HepG2 (cell line): Measurements from ENCODE around the gene SLC16A4. TPM values are rescaled to one million over a fixed set of nuclear protein-coding genes. Genes with fewer than 3 reads are reported as not detected.

ENCODE experiments used
- ATAC-seq: fragments of 200-7000 bp; cut with Tn5 transposase; 3 replicates; pipeline ENCODE4 v1.9.1; 2020; ENCODE audit warnings: mild to moderate bottlenecking, moderate library complexity
- BruUV-seq: library from RNA; stranded (reverse); fragments of 400-500 nt; replicated peaks from 2 replicates; lab custom pipeline; 2021; lab: Mats Ljungman, UMichigan
- CTCF ChIA-PET: fragments of 300-600 bp; formaldehyde crosslinking; extraction: SDS; loops from one replicate; lab custom pipeline; 2021; ENCODE audit warnings: low total read pairs, inconsistent platforms, low intra/inter-chr PET ratio; lab: Yijun Ruan, JAX
- POLR2A ChIA-PET: fragments of 350-600 bp; sonication (Branson Sonifier 250); formaldehyde crosslinking; loops from one replicate; lab custom pipeline; 2020; ENCODE audit warnings: antibody characterized with exemption, inconsistent platforms; lab: Yijun Ruan, JAX
- DNase-seq: peaks from one replicate; pipeline ENCODE4 v3.0.0-alpha.2; 2015; ENCODE audit warnings: low spot score
- FAIRE-seq: peaks from 3 replicates; lab custom pipeline; 2011; peaks lifted over from hg19 to GRCh38; lab: Jason Lieb, UNC
- H2AFZ ChIP-seq: one replicate; pipeline ENCODE4 v1.6.1; 2011; ENCODE audit warnings: low read length, inconsistent platforms
- H3K27ac ChIP-seq: fragments of 300-600 bp; 3 replicates; pipeline ENCODE4 v1.8.0; 2011; ENCODE audit warnings: mixed run types, mild to moderate bottlenecking, mixed read lengths, low read length, inconsistent platforms; ENCODE audit not compliant: insufficient read depth; ENCODE audit errors: extremely low read length
- H3K27me3 ChIP-seq, 2 experiments: fragments of 200-600 bp in 1 of 2; 2 replicates in 1 of 2; 3 replicates in 1 of 2; pipeline versions ENCODE4 v1.6.0 to v1.8.0; 2011; ENCODE audit warnings: low read length in 2 of 2, mild to moderate bottlenecking in 2 of 2, moderate library complexity in 2 of 2, inconsistent platforms in 1 of 2; ENCODE audit not compliant: insufficient read depth in 2 of 2, control insufficient read depth in 1 of 2
- H3K36me3 ChIP-seq, 2 experiments: fragments of 200-600 bp in 1 of 2; replicated peaks in 1 of 2; 2 replicates in 1 of 2; 3 replicates in 1 of 2; pipeline versions ENCODE4 v1.5.1 to v1.8.0; 2011; ENCODE audit warnings: low read length in 2 of 2, inconsistent platforms in 1 of 2; ENCODE audit not compliant: insufficient read depth in 2 of 2, control insufficient read depth in 1 of 2
- H3K4me1 ChIP-seq: 2 replicates; pipeline ENCODE4 v1.5.1; 2012; ENCODE audit warnings: low read length, inconsistent platforms; ENCODE audit not compliant: insufficient read depth
- H3K4me2 ChIP-seq: 2 replicates; pipeline ENCODE4 v1.6.0; 2011; ENCODE audit warnings: low read depth, low read length, inconsistent platforms
- H3K4me3 ChIP-seq, 3 experiments: fragments of 200-600 bp in 1 of 3; sonication (generic), shearing (Covaris generic) in 1 of 3; replicated peaks in 1 of 3; 2 replicates each; pipeline ENCODE4 v1.5.1; 2011 to 2016; ENCODE audit warnings: low read length in 3 of 3, inconsistent platforms in 2 of 3, low read depth in 2 of 3, mild to moderate bottlenecking in 2 of 3, control low read depth in 1 of 3, mixed read lengths in 1 of 3; ENCODE audit not compliant: insufficient read depth in 1 of 3
- H3K79me2 ChIP-seq: one replicate; pipeline ENCODE4 v1.6.1; 2011; ENCODE audit warnings: low read length, inconsistent platforms; ENCODE audit not compliant: insufficient read depth
- H3K9ac ChIP-seq: 2 replicates; pipeline ENCODE4 v1.6.0; 2011; ENCODE audit warnings: mild to moderate bottlenecking, low read depth, low read length, inconsistent platforms; ENCODE audit not compliant: insufficient read depth
- H3K9me3 ChIP-seq: 2 replicates; pipeline ENCODE4 v1.5.1; 2012; ENCODE audit warnings: mild to moderate bottlenecking, low read length
- H4K20me1 ChIP-seq: 2 replicates; pipeline ENCODE4 v1.6.0; 2011; ENCODE audit warnings: inconsistent platforms, mild to moderate bottlenecking, low read length, moderate library complexity; ENCODE audit not compliant: insufficient read depth
- JUNB ChIP-seq: sonication (generic); formaldehyde crosslinking; IDR thresholded peaks from 2 replicates; pipeline ENCODE4 v1.8.0; 2022; ENCODE audit warnings: missing genetic modification reagents, mild to moderate bottlenecking, borderline replicate concordance
- POLR2G ChIP-seq: fragments of 200-400 bp; formaldehyde crosslinking; IDR thresholded peaks from 2 replicates; pipeline ENCODE4 v1.6.1; 2018; ENCODE audit warnings: mild to moderate bottlenecking, low read depth, low read length, moderate library complexity
- RBFOX2 ChIP-seq: fragments of 200-400 bp; formaldehyde crosslinking; IDR thresholded peaks from 2 replicates; pipeline ENCODE4 v1.6.1; 2017; ENCODE audit warnings: low read depth, mild to moderate bottlenecking, low read length
- RBM22 ChIP-seq: fragments of 200-400 bp; formaldehyde crosslinking; optimal IDR thresholded peaks from 2 replicates; pipeline ENCODE3; 2017; ENCODE audit warnings: mild to moderate bottlenecking, low read length, moderate library complexity
- RELA ChIP-seq: sonication (generic); formaldehyde crosslinking; IDR thresholded peaks from 2 replicates; pipeline ENCODE4 v1.4.0; 2020; ENCODE audit warnings: missing genetic modification reagents
- SNRNP70 ChIP-seq: fragments of 200-400 bp; formaldehyde crosslinking; IDR thresholded peaks from 2 replicates; pipeline ENCODE4 v1.6.1; 2017; ENCODE audit warnings: mild to moderate bottlenecking, low read depth, low read length, moderate library complexity
- ZBTB38 ChIP-seq: sonication (generic); formaldehyde crosslinking; IDR thresholded peaks from 2 replicates; pipeline ENCODE4 v1.5.1; 2020; ENCODE audit warnings: mild to moderate bottlenecking, missing genetic modification reagents
- ZC3H13 ChIP-seq: sonication (generic); formaldehyde crosslinking; IDR thresholded peaks from 2 replicates; pipeline ENCODE4 v1.8.1; 2023; ENCODE audit warnings: mild to moderate bottlenecking, missing genetic modification reagents, moderate library complexity
- WGBS: methylation state at CpG from one replicate; pipeline ENCODE4 v1.1.6; 2017; ENCODE audit warnings: low lambda C conversion rate; 5-methylcytosine and 5-hydroxymethylcytosine counted together
- in situ Hi-C: cut with HindIII; loops from 2 replicates; pipeline ENCODE4 v1.10.0; 2017; ENCODE audit warnings: low pct_unique_long_range_greater_than_20kb; ENCODE audit not compliant: extremely low pct_ligation_motif_present
- intact Hi-C: fragments of 100-400 bp; cut with micrococcal nuclease; formaldehyde crosslinking; loops from one replicate; pipeline ENCODE4 v1.10.0; 2022; ENCODE audit not compliant: unreplicated experiment
- polyA plus RNA-seq, 8 experiments: library from polyadenylated mRNA; depleted of rRNA in 3 of 8; stranded (reverse) in 7 of 8; unstranded in 1 of 8; fragments of >200 nt; fragmentation: Illumina TruSeq in 4 of 8; extraction: Trizol in 4 of 8; gene quantifications; 2 replicates each; pipeline versions ENCODE4 v1.2.1 to v1.2.3, GENCODE V29; 2011 to 2016; ENCODE audit warnings: low read depth in 4 of 8, missing spikeins in 1 of 8, mixed read lengths in 1 of 8; ENCODE audit not compliant: insufficient read depth in 1 of 8
- total RNA-seq, 5 experiments: library from RNA; depleted of rRNA; stranded (reverse); fragments of >200 nt; fragmentation: Illumina TruSeq; extraction: Trizol; gene quantifications; 2 replicates each; pipeline ENCODE4 v1.2.3, GENCODE V29; 2016; ENCODE audit warnings: low read depth in 1 of 5
- TF ChIP-seq, protein P1 (sequence below): sonication (generic); formaldehyde crosslinking; IDR thresholded peaks from 2 replicates; pipeline ENCODE4 v1.5.0; 2020; ENCODE audit warnings: mild to moderate bottlenecking, missing genetic modification reagents

SLC16A4 gene
- total and polyA plus RNA-seq, 2 of the 13 experiments (the other 11 are each of a cell fraction or from before 2014, with no cell fraction given) = 1.1 to 1.5 TPM

DNA sequence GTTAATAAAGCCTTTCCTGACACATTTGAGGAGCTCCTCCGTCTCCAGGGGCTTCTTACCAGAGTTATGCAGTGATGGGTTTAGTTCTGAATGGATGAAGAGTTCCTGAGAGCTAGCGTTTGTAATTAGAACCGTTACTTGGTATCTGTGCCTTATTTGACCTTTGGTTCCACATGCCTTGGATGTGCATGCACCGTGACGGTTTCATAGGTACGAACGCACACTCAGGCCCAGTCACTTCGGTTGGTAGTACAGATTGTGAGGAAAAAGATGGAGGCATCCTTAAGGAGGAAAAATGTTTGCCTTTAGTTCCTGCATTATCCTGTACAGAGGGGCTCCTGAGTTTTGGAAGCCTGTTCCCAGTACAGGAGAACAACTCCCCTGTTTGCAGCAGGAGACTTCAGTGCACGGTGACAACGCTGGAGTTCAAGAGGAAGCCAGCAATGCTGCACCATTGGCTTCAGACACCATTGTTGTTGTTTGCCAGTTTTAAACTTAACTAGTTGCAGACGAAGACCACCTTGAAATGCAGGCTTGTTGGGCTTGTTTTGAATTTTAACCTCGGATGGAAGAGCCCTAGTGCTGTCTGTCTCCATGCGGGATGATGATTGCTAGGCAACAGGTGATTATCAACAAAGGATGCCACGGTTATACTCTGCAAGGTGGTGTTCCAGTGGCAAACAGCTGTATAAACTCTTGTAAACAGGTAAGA lies 43.5 kb downstream of the SLC16A4 start:
- TF ChIP-seq, protein P1, sequence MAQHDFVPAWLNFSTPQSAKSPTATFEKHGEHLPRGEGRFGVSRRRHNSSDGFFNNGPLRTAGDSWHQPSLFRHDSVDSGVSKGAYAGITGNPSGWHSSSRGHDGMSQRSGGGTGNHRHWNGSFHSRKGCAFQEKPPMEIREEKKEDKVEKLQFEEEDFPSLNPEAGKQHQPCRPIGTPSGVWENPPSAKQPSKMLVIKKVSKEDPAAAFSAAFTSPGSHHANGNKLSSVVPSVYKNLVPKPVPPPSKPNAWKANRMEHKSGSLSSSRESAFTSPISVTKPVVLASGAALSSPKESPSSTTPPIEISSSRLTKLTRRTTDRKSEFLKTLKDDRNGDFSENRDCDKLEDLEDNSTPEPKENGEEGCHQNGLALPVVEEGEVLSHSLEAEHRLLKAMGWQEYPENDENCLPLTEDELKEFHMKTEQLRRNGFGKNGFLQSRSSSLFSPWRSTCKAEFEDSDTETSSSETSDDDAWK (CRISPR knock-in tag) = no peak
- peak; percentile 73 for TF ChIP-seq RBM22
- TF ChIP-seq RBFOX2 = 0 out of 2 replicates have a peak, but pooled peaks have one; percentile 31
- no peak for TF ChIP-seq SNRNP70
- no peak for TF ChIP-seq RELA (CRISPR knock-in tag)
- TF ChIP-seq POLR2G = 0 out of 2 replicates have a peak, but pooled peaks have one; percentile 25
- 0 out of 2 replicates have a peak, but pooled peaks have one; percentile 67 for TF ChIP-seq ZC3H13
- TF ChIP-seq ZBTB38 (CRISPR knock-in tag) = peak; percentile 56
- no peak for TF ChIP-seq JUNB (CRISPR knock-in tag)
- no peak overlapping the region for H3K9ac ChIP-seq
- peaks cover 99% of the 10 kb centered on the region for H3K79me2 ChIP-seq
- peaks cover 39% of the 10 kb centered on the region for H4K20me1 ChIP-seq
- WGBS = 89% methylated on average over 14 of the region's 14 CpGs
- H3K27me3 ChIP-seq = no peaks in the 10 kb centered on the region
- intact Hi-C loops (no loop called here), in situ Hi-C loops (no loop called here)
- POLR2A ChIA-PET = interaction anchor here (4.6 kb wide), 1 partner anchor 8 kb away, joined by 29 read pairs; the partner anchor contains the start of gene RBM15
- H2AFZ ChIP-seq = no peak overlapping the region
- peaks cover 89% of the 10 kb centered on the region for H3K4me1 ChIP-seq
- peak; percentile 32 for ATAC-seq
- peak overlapping the region; percentile 25 for H3K4me2 ChIP-seq
- DNase-seq = no peak
- peak overlapping the region; percentile 12 for H3K27ac ChIP-seq
- no peak for FAIRE-seq
- no TSS peak for BruUV-seq
- 0 out of 6 replicates have a peak overlapping the region, but pooled peaks of 1 of the 3 experiments have one; percentile 7 for H3K4me3 ChIP-seq
- CTCF ChIA-PET = no interaction called here
- no peaks in the 10 kb centered on the region for H3K9me3 ChIP-seq
- H3K36me3 ChIP-seq = peaks cover 2 to 20% of the 10 kb centered on the region in 2 experiments; a peak in 3 of 5 replicates
